Smooth muscle cell (in vitro differentiated cells): ENCODE results near the gene EPHA4. TPM values are rescaled to one million over a fixed set of nuclear protein-coding genes. Genes with fewer than 3 reads are reported as not detected.

Source experiments
- DNase-seq: peaks from one replicate; lab custom pipeline; 2025; ENCODE audit not compliant: unreplicated experiment; lab: John Stamatoyannopoulos, UW
- H2AFZ ChIP-seq: fragments of 200-600 bp; sonication (generic); 2 replicates; pipeline ENCODE4 v1.6.0; 2016; ENCODE audit warnings: antibody characterized with exemption, low read depth, mild to moderate bottlenecking
- H3F3A ChIP-seq: fragments of 200-600 bp; sonication (generic); 2 replicates; pipeline ENCODE4 v1.6.0; 2017; ENCODE audit warnings: antibody characterized with exemption, low read depth
- H3K27ac ChIP-seq: fragments of 200-600 bp; sonication (generic); 2 replicates; pipeline ENCODE4 v1.5.1; 2016; ENCODE audit warnings: low read depth, mild to moderate bottlenecking
- H3K27me3 ChIP-seq: fragments of 200-600 bp; sonication (generic); 2 replicates; pipeline ENCODE4 v1.6.1; 2016; ENCODE audit warnings: low read depth, mild to moderate bottlenecking
- H3K36me3 ChIP-seq: fragments of 200-600 bp; sonication (generic); 2 replicates; pipeline ENCODE4 v1.5.1; 2016; ENCODE audit warnings: low read depth
- H3K4me1 ChIP-seq: fragments of 200-600 bp; sonication (generic); 2 replicates; pipeline ENCODE4 v1.5.1; 2016; ENCODE audit warnings: low read depth
- H3K4me2 ChIP-seq: fragments of 200-600 bp; sonication (generic); 2 replicates; pipeline ENCODE4 v1.6.0; 2016; ENCODE audit warnings: mild to moderate bottlenecking
- H3K4me3 ChIP-seq: fragments of 200-600 bp; sonication (generic); 2 replicates; pipeline ENCODE4 v1.5.1; 2016; ENCODE audit warnings: mild to moderate bottlenecking
- H3K79me2 ChIP-seq: fragments of 200-600 bp; sonication (generic); 2 replicates; pipeline ENCODE4 v1.6.0; 2016; ENCODE audit warnings: low read depth, mild to moderate bottlenecking
- H3K9ac ChIP-seq: fragments of 200-600 bp; sonication (generic); 2 replicates; pipeline ENCODE4 v1.6.0; 2016; ENCODE audit warnings: low read depth
- H3K9me3 ChIP-seq: fragments of 200-600 bp; sonication (generic); replicated peaks from 2 replicates; pipeline ENCODE4 v1.5.1; 2016; ENCODE audit warnings: low read depth
- H4K20me1 ChIP-seq: fragments of 200-600 bp; sonication (generic); 2 replicates; pipeline ENCODE4 v1.6.0; 2016; ENCODE audit warnings: low read depth
- CTCF ChIP-seq: fragments of 200-600 bp; sonication (generic); IDR thresholded peaks from 2 replicates; pipeline ENCODE4 v1.5.1; 2017; ENCODE audit warnings: borderline replicate concordance, mild to moderate bottlenecking, antibody characterized with exemption; ENCODE audit not compliant: insufficient read depth, poor library complexity, severe bottlenecking
- WGBS: methylation state at CpG from one replicate; pipeline ENCODE4 v1.1.7; 2016; ENCODE audit warnings: low lambda C conversion rate; 5-methylcytosine and 5-hydroxymethylcytosine counted together
- polyA plus RNA-seq: library from polyadenylated mRNA; unstranded; fragments of >200 nt; fragmentation: Nextera tagmentation; extraction: Ambion mirVana; gene quantifications from 2 replicates; pipeline ENCODE4 v1.2.1, GENCODE V29; 2016
- total RNA-seq: library from RNA; depleted of rRNA; stranded (reverse); fragments of >200 nt; gene quantifications from 2 replicates; pipeline ENCODE4 v1.2.3, GENCODE V29; 2014

EPHA4 gene
- total and polyA plus RNA-seq, 2 experiments from 2014 or later: 2.8 to 48.3 TPM

- no peak for TF ChIP-seq CTCF
These were observed 98.7 kb downstream of the EPHA4 start for GRCh38 chr2:221473451-221473850.

GRCh38 chr2:221468317-221468716 lies 103.8 kb downstream of the EPHA4 start:
- Histone ChIP-seq H3K27ac (no peak overlapping the region), H3K4me3 (no peak overlapping the region), H3K27me3 (peaks cover 9% of the 10 kb centered on the region), H3K9me3 (no peaks in the 10 kb centered on the region), H3K36me3 (no peaks in the 10 kb centered on the region), H3K4me1 (peaks cover 63% of the 10 kb centered on the region), H3K4me2 (no peak overlapping the region), H4K20me1 (no peaks in the 10 kb centered on the region), H2AFZ (no peak overlapping the region), H3F3A (no peaks in the 10 kb centered on the region), H3K79me2 (no peaks in the 10 kb centered on the region), H3K9ac (no peak overlapping the region)
- 50% methylated on average over 2 of the region's 2 CpGs for WGBS
- no peak for DNase-seq
- no peak for TF ChIP-seq CTCF

More at GRCh38 chr2:221473451-221473850, 98.7 kb downstream of the EPHA4 start:
- Histone ChIP-seq H3K27me3 (peaks cover 3% of the 10 kb centered on the region), H3K4me2 (no peak overlapping the region), H3K79me2 (no peaks in the 10 kb centered on the region), H3K27ac (no peak overlapping the region), H2AFZ (no peak overlapping the region), H4K20me1 (no peaks in the 10 kb centered on the region), H3K36me3 (no peaks in the 10 kb centered on the region), H3K4me3 (no peak overlapping the region), H3K9ac (no peak overlapping the region), H3K9me3 (no peaks in the 10 kb centered on the region), H3F3A (no peaks in the 10 kb centered on the region), H3K4me1 (peaks cover 28% of the 10 kb centered on the region)
- DNase-seq: no peak

- no peak overlapping the region for H2AFZ ChIP-seq
- no peak for DNase-seq
These were observed 104.5 kb downstream of the EPHA4 start for GRCh38 chr2:221467610-221468009.

More at GRCh38 chr2:221467610-221468009, 104.5 kb downstream of the EPHA4 start:
- Histone ChIP-seq H4K20me1 (no peaks in the 10 kb centered on the region), H3K27ac (no peak overlapping the region), H3K36me3 (no peaks in the 10 kb centered on the region), H3K9me3 (no peaks in the 10 kb centered on the region), H3K4me2 (no peak overlapping the region), H3F3A (no peaks in the 10 kb centered on the region), H3K4me3 (no peak overlapping the region), H3K4me1 (peaks cover 66% of the 10 kb centered on the region), H3K9ac (no peak overlapping the region), H3K79me2 (no peaks in the 10 kb centered on the region), H3K27me3 (peaks cover 9% of the 10 kb centered on the region)
- no peak for TF ChIP-seq CTCF
- WGBS: 81% methylated on average over 2 of the region's 2 CpGs
